ENCODE measurements around the gene MAP2.
"Not testable (repeated sequence)": the region's sequence is repeated elsewhere in the genome, so short reads cannot be mapped to it uniquely, and the experiment has no call there.

Gene MAP2

GRCh38 chr2:209547726-209548125 is 123.9 kb downstream of the MAP2 start:
- no peak for DNase-seq

- DNase-seq: no peak
These were observed 125.7 kb downstream of the MAP2 start for GRCh38 chr2:209549589-209549988.

GRCh38 chr2:209553913-209554312 is 130.1 kb downstream of the MAP2 start:
- no peak for DNase-seq

GRCh38 chr2:209556354-209556961 is 132.6 kb downstream of the MAP2 start:
- peak; percentile 57 for DNase-seq

- DNase-seq: no peak
These were observed 137.1 kb downstream of the MAP2 start for GRCh38 chr2:209560911-209561310.

- no peak for DNase-seq
These were observed 139.6 kb downstream of the MAP2 start for GRCh38 chr2:209563453-209563852.

- DNase-seq: no peak
These were observed 141.0 kb downstream of the MAP2 start for GRCh38 chr2:209564816-209565215.

- DNase-seq: no peak
These were observed 142.2 kb downstream of the MAP2 start for GRCh38 chr2:209565896-209566582.

- DNase-seq: no peak
These were observed 146.3 kb downstream of the MAP2 start for GRCh38 chr2:209570194-209570593.

- DNase-seq: no peak
These were observed 150.7 kb downstream of the MAP2 start for GRCh38 chr2:209574515-209574914.

- peak; percentile 79 for DNase-seq
These were observed 153.8 kb downstream of the MAP2 start for GRCh38 chr2:209577376-209578357.

- DNase-seq: peak; percentile 16
These were observed 154.7 kb downstream of the MAP2 start for GRCh38 chr2:209578394-209579001.

GRCh38 chr2:209579230-209579749 is 155.4 kb downstream of the MAP2 start:
- peak; percentile 90 for DNase-seq

GRCh38 chr2:209581040-209581439 is 157.2 kb downstream of the MAP2 start:
- DNase-seq: no peak

GRCh38 chr2:209582281-209582680 is 158.4 kb downstream of the MAP2 start:
- no peak for DNase-seq

GRCh38 chr2:209584472-209584871 is 160.6 kb downstream of the MAP2 start:
- no peak for DNase-seq

- no peak for DNase-seq
These were observed 161.1 kb downstream of the MAP2 start for GRCh38 chr2:209584915-209585314.

GRCh38 chr2:209591021-209591420 is 167.2 kb downstream of the MAP2 start:
- no peak for DNase-seq

- no peak for DNase-seq
These were observed 168.3 kb downstream of the MAP2 start for GRCh38 chr2:209592106-209592505.

GRCh38 chr2:209593930-209594329 is 170.1 kb downstream of the MAP2 start:
- peak; percentile 44 for DNase-seq

GRCh38 chr2:209596262-209596661 is 172.4 kb downstream of the MAP2 start:
- DNase-seq: no peak

GRCh38 chr2:209598227-209598626 is 174.4 kb downstream of the MAP2 start:
- not testable (repeated sequence) for DNase-seq
